ENCODE data around the gene HSF2BP. TPM values are rescaled to one million over a fixed set of nuclear protein-coding genes. Genes with fewer than 3 reads are reported as not detected.

Gene HSF2BP
- total RNA-seq, 4 donors from 2014 or later: 0.39 to 0.97 TPM; not detected in 2

GRCh38 chr21:43627527-43627926, 31.8 kb downstream of the HSF2BP start:
- no peak for DNase-seq (ENCODE audit: low spot score in 2 of 2)
- 49 to 62% methylated on average over 2 of the region's 2 CpGs for WGBS, 2 donors
- intact Hi-C loops (cut with DNase I; ENCODE audit: low total_unique reads): no loop called here
- no peak overlapping the region for H3K4me3 ChIP-seq (ENCODE audit: low read depth, poor library complexity, severe bottlenecking)
- TF ChIP-seq POLR2A (IDR thresholded peaks at IDR 0.05) (no peak), CTCF (IDR thresholded peaks at IDR 0.05) (no peak)

GRCh38 chr21:43626390-43626789, 32.9 kb downstream of the HSF2BP start:
- intact Hi-C loops (cut with DNase I; ENCODE audit: low total_unique reads): no loop called here
- H3K4me3 ChIP-seq (ENCODE audit: low read depth, poor library complexity, severe bottlenecking): no peak overlapping the region
- TF ChIP-seq CTCF (IDR thresholded peaks at IDR 0.05) (no peak), POLR2A (IDR thresholded peaks at IDR 0.05) (no peak)
- no peak for DNase-seq (ENCODE audit: low spot score in 2 of 2)
- 66 to 69% methylated on average over 3 of the region's 3 CpGs for WGBS, 2 donors

- intact Hi-C loops (cut with DNase I; ENCODE audit: low total_unique reads): no loop called here
- 88 to 89% methylated on average over 4 of the region's 4 CpGs for whole genome bisulfite sequencing, 2 donors
These were observed 34.9 kb downstream of the HSF2BP start for GRCh38 chr21:43624339-43624738.

GRCh38 chr21:43623588-43623987, 35.7 kb downstream of the HSF2BP start:
- H3K4me3 ChIP-seq (ENCODE audit: low read depth, poor library complexity, severe bottlenecking): no peak overlapping the region
- intact Hi-C loops (cut with DNase I; ENCODE audit: low total_unique reads): no loop called here
- DNase-seq (ENCODE audit: low spot score in 2 of 2): no peak
- WGBS, 2 donors: 75 to 88% methylated on average over 2 of the region's 2 CpGs
- TF ChIP-seq CTCF (IDR thresholded peaks at IDR 0.05): no peak
- no peak for TF ChIP-seq POLR2A (IDR thresholded peaks at IDR 0.05)

More at GRCh38 chr21:43624339-43624738, 34.9 kb downstream of the HSF2BP start:
- no peak overlapping the region for H3K4me3 ChIP-seq (ENCODE audit: low read depth, poor library complexity, severe bottlenecking)
- TF ChIP-seq POLR2A (IDR thresholded peaks at IDR 0.05) (no peak), CTCF (IDR thresholded peaks at IDR 0.05) (no peak)
- DNase-seq (ENCODE audit: low spot score in 2 of 2): no peak

- 46 to 63% methylated on average over 2 of the region's 2 CpGs for WGBS, 2 donors
- no peak overlapping the region for H3K4me3 ChIP-seq (ENCODE audit: low read depth, poor library complexity, severe bottlenecking)
- TF ChIP-seq CTCF (IDR thresholded peaks at IDR 0.05) (no peak), POLR2A (IDR thresholded peaks at IDR 0.05) (no peak)
- no peak for DNase-seq (ENCODE audit: low spot score in 2 of 2)
- intact Hi-C loops (cut with DNase I; ENCODE audit: low total_unique reads): no loop called here
These were observed 36.5 kb downstream of the HSF2BP start for GRCh38 chr21:43622796-43623195.

GRCh38 chr21:43619856-43620255, 39.4 kb downstream of the HSF2BP start:
- no peak for TF ChIP-seq CTCF (IDR thresholded peaks at IDR 0.05)
- no peak for TF ChIP-seq POLR2A (IDR thresholded peaks at IDR 0.05)
- intact Hi-C loops (cut with DNase I; ENCODE audit: low total_unique reads): no loop called here
- H3K4me3 ChIP-seq (ENCODE audit: low read depth, poor library complexity, severe bottlenecking): no peak overlapping the region
- DNase-seq (ENCODE audit: low spot score in 2 of 2): no peak
- 90 to 95% methylated on average over 4 of the region's 4 CpGs for WGBS, 2 donors
